Eye (tissue), 1 donor: ENCODE results near the gene ERC1.
"Not testable (repeated sequence)": the region's sequence is repeated elsewhere in the genome, so short reads cannot be mapped to it uniquely, and the experiment has no call there.

Experiments used
- DNase-seq: peaks from one replicate; pipeline ENCODE4 v3.0.0-alpha.2; 2015

ERC1 gene

DNA sequence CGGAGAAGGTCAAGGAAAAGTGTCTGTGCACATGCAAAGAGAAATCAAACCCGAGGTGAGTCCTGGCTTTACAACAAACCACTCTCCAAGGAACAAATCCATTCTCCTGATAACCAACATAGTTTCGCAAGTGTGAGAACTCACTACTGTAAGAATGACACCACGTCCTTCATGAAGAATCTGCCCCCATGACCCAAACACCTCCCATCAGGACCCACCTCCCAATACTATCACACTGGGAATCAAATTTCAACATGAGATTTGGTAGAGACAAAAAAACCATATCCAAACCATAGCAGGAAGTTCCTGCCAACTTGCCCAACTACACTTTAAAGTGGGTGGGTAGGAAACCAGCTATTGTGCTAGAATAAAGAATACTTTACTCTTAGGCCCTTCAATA, 2.4 kb upstream of the ERC1 start:
- no peak for DNase-seq

DNA sequence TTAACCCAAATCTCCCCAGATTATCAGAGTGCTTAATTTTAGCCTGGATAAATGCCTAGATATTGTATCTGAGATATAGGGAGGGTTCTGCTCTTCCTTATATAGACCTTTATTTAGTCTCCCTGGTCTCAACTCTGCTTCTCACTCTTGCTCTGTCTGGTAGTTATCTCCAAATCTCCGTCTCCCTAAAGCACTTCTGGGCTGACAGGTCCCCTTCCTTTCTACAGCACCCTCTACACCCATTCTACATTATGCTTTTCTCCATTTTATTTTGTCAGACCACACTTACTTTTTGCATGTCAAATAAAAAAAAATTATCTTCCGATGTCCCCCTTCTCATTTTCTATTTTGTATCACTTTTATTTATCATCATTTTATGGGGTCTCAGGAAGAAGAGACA, 2.0 kb upstream of the ERC1 start:
- DNase-seq: no peak

DNA sequence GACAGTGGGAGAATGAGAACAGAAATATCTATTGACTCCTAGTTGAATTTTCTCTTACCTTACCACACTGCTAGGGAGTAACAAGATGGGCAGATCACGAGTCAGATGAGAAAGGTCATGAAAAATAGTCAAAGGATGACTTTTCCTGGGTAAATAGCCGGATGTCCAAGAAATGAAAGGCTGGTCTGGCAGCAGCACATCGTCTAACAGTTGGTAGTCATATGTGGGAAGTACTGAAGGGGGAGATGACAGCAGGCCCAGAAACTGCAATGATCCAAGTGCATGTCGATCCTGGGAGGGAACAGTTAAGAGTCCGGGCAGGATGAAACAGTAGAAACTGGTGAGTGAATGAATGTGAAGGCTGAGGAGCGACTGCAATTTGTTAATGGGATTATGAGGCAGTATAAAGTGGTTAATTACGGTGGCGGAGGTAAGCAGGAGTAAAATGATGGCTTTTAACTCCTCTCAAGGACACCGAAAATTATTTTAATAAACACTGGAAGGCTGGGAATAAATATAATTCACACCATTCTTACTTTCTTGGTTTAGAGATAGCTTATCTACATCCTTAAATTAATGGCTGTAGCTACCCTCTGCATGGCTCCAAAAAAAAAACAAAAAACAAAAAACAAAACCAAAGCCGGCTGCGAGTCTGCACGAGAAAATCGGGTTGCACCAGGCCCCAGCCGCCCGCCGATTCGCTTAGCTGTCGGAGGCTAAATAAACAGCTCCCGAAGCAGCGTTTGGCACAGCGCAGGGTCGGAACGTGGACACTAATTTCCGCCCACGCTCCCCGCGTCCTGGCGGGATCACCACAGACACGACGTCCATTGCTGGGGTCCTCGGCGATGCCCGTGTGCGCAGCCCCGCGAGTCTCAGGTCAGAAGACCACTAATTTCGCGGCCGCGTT, 1.0 kb upstream of the ERC1 start:
- DNase-seq: peak; percentile 82

DNA sequence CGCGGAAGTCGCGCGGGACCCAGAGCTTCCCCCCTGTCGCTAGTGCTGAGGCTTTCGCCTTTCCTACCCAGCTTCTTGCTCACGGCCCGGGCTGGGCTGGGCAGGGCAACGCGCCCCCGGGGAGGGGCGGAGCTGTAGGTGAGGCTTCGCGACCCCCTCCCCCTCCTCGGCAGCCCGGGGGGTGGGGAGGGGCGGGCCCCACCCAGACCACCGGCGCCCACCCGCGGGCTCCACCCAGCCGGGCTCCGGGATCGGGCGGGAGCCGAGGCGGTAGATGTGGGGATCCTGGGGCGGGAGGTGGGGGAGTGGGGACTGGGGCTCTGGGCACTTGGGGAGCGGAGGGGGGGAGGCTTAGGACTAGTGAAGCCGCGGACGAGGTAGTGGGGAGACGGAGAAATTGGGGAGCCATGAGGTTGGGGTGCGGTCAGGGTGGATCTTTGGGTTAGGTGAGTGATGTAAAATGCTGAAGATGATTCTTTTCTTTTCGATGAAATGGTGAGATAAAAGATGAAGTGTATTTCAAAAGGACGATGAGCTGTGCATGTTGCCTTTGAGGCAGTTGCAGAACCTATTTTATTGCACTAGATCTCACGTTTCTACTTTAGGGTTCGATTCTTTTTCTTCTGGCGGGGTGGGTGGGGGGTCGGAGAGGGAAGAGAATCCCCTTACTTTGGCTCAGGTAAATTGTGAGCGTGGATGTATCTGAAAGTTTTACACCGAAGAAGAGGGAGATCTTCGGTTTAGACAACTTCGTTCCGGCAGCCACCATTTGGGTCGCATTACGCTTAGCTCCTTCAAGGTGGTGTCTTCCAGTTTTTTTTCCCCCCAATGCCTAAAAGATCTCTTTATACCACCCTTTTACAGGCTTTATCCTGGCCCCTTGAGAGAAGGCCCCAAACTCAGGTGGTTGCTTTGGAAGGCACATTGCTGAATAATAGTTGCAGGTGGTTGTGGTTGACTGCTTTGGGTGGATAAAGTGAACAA, 619 bp downstream of the ERC1 start:
- no peak for DNase-seq

DNA sequence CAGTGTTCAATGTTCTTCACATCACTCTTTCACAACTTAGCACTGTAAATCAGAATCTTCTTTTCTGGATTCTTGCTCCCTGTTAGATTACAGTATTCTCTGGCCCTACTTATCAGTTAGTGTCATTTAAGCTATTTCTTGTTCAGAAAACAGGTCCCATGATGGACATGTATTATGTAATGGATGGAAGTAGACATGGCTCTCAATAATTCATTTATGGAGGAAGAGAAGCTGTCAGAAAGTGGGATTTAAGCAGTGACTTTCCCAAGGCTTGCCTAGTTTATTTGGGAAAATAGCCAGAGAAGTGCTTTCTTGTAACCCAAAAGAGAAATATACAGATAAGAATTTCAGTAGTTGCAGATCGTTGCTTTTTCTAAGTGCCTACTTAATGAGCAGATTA, 1.6 kb downstream of the ERC1 start:
- peak; percentile 26 for DNase-seq

DNA sequence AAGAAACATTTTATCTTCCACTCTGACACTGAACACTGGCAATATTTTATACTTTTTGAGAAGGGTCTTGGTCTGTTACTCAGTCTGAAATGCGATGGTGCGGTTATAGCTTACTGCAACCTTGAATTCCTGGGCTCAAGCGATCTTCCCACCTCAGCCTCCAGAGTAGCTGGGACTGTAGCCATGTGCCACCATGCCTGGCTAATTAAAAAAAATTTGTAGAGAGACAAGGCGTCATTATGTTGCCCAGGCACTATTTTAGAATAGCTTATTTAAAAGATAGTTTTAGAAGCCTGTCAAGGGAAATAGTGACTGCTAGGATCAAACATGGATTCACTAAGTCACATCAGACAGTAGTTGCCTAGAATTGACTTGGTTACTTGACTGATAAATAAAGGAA, 5.9 kb downstream of the ERC1 start:
- no peak for DNase-seq

DNA sequence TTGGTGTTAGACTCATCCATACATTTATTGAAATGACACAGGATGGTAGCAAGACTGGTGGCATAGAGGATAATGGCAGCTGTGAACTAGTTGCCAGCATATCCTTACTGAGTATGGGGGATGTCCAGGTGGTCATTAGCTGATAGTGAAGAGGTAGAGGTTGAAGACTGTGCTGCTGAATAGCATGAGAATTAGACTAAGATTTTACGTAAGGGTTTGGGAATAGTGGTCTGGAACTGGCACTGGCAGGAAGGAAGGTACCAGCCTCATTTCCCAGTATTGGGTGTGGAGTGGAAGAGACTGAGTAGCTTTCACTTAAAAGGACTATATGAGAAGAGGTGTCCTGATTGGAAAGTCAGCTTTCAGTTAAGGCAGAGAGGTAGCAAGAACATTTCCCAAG, 6.5 kb downstream of the ERC1 start:
- DNase-seq: no peak

DNA sequence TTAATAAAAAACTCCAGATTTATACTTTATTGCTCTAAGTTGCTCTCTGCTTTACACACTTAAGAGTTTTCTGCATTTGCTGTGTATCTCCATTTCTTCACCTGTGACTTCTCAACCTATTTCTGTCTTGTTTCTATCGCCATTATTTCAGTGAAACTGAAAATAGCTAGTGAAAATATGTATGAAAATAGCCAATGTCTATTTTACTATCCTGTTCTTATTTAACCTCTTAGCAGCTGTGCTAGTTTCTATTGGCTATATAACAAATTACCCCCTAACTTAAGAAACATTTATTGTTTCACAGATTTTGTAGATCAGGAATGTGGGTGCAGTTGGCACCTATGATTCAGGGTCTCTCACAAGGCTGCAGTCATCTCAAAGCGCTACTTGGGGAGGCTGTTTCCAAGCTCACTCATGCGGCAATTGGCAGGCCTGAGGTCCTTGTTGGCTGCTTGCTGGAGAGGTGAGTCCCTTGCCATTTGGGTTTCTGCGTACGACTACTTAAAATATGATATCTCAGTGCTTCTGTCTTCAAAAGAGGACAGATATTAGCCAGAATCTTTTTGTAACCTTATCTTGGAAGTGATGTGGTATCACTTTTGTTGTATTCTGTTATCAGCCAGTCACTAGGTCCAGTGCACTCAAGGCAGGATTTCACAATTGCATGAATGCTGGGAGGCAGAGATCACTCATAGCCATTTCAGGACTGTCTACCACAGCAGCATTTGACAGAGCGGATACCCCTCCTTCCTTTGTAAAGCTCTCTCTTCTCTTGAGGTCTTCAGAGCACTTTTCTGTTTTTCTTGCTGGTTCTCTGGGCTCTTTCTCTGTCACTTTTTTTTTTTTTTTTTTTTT, 7.2 kb downstream of the ERC1 start:
- DNase-seq: no peak

DNA sequence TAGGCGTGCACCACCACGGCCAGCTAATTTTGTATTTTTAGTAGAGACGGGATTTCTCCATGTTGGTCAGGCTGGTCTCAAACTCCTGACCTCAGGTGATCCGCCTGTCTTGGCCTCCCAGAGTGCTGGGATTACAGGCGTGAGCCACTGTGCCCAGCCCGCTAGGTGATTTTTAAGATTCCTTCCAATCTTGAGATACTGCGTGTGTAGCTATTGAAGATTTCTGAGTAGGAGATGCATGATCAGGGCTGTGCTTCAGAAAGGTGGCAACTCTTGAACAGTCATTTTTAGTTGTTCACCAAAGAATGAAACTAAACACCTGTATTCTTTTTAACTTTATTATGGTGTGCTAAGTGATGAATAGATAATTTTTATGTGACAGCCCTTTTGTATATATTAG, 8.7 kb downstream of the ERC1 start:
- DNase-seq: not testable (repeated sequence)

DNA sequence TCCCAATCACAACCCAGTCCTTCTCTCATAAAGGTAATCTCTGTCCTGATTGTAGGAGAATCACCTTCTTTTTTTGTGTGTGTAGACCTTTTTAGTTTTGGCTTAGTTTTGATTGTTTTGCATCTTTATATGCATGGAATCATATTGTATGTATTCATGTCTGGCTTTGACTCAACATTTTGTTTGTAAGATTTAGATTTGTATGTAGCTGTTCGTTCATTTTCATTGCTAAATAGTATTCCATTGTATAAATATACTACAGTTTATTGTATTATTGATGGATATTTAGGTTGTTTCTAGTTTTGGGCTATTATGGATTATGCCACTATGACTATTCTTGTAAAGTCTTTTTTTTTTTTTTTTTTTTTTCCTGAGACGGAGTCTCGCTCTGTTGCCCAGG, 10.5 kb downstream of the ERC1 start:
- no peak for DNase-seq

DNA sequence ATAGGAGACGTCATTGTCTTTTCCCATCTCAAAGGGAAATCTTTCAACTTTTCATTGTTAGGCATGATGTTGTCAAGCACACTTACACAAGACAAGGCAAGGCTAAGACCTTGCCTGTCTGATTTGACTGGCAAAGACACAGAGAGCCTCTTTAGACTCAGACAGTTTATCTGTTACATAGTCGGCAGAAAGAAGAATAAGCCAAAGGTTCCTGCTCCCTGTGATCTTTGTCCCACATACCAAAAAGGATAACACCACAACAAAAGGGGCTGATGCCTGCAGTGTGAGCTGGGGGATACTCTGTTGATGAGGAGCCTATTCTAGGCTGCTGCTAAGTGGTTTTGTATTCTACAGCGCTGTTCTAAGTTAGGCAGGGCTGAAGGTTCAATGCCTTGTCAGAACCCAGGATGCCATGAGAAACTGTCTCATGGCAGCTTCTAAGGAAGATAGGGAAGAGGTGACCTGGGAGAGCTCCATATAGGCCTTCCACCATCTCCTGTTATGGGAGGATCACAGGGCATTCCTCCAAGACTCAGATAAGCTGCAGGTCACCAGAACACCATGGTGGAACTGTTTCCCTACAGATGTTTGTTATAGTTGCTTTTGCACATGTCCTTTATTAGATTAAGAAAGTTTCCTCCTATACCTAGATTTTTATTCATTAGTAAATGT, 12.7 kb downstream of the ERC1 start:
- DNase-seq: peak; percentile 61

DNA sequence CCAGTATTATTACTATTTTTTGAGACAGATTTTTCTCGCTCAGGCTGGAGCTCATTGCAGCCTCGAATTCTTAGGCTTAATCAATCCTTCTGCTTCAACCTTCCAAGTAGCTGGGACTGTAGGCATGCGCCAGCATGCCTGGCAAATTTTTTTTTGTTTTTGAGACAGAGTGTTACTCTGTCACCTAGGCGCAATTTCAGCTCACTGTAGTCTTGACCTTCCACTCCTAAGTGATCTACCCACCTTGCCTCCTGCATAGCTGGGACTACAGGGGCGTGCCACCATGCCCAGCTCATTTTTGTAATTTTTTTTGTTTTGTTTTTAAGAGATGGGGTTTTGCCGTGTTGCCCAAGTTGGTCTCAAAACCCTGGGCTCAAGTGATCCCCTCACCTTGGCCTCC, 15.2 kb downstream of the ERC1 start:
- DNase-seq: no peak

DNA sequence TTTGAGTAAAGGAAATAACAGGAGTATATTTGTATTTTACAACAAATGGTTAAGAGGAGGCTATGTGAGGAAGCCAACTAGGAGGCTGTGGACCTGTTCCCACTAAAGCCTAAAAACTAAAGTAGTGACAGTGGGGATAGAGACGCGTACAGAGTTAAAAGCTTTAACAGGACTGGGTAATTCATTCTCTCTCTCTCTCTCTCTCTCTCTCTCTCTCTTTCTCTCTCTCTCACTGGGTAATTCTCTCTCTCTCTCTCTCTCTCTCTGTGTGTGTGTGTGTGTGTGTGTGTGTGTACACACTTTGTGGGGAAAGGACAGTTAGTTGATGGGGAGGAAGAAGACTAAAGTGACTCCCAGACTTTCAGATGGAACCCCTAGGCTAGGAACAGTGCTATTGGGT, 16.3 kb downstream of the ERC1 start:
- DNase-seq: no peak

DNA sequence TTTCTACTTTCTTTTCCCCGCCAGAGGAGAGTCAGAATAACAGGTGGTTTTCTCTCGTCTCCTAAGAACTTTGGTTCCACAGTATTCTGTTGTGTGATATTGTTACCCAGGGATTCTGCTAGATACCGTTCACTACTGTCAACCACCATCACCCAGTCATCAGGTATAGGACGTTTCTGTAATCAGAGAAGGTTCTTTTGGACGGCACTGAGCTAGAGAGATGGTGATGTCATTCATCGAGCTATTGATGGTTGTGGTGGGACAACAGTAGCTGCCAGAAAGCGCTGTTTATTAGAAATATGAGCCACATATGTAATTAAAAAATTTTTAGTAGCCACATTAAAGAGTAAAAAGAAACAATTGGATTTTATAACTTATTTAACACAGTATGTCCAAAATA, 17.0 kb downstream of the ERC1 start:
- no peak for DNase-seq

DNA sequence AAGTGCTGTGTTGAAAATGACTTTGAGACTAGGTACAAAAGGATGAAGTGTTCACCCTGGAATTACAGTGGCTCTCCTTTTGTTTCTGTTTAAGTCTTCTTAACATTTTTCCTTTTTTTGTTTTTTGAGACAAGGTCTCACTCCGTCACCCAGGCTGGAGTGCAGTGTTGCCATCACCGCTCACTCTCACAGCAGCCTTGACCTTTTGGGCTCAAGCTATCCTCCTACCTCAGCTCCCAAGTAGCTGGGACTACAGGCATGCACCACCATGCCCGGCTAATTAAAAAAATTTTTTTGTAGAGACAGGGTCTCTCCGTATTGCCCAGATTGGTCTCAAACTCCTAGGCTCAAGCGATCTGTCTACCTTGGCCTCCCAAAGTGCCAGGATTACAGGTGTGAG, 20.1 kb downstream of the ERC1 start:
- DNase-seq: no peak

DNA sequence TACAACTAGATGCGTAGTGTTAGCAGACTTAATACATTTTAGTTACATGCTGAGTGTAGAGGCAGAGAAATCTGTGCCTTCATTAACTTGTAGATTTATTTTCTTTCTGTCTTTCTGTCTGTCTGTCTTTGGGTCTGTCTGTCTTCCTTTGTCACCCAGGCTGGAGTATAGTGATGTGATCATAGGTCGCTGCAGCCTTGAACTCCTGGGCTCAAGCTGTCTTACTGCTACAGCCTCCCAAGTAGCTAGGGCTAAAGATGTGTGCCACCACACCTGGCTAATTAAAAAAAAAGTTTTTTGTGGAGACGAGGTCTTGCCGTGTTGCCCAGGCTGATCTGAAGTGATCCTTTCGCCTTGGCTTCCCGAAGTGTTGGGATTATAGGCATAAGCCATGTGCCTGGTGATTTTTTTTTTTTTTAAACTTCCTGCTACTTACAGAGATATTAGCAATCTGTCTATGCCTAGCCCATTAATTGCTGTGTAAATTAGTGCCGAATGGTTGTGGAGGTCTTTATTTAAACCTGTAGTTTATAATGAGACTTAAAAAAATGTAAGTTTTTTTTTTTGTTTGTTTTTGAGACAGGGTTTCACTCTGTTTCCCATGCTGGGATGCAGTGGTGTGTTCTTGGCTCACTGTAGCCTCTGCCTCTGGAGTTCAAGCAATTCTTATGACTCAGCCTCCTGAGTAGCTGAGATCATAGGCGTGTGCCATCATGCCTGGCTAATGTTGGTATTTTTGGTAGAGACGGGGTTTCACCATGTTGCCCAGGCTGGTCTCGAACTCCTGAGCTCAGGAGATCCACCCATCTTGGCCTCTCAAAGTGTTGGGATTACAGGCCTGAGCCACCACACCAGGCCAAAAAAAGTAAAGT, 22.8 kb downstream of the ERC1 start:
- DNase-seq: no peak

DNA sequence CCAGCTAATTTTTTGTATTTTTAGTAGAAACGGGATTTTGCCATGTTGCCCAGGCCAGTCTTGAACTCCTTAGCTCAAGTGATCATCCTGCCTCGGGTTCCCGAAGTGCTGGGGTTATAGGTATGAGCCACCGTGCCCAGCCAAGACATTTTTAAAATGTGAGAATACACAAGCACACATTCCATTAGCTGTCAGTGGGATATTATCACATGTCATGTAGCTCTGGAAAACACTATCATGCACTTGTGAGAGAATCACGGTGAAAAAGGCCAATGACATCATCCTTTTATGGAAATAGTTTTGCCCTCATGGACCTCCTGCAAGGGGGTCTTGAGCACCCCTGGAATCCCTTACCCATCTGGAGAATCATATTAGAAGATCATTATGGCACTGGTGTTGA, 28.3 kb downstream of the ERC1 start:
- no peak for DNase-seq

DNA sequence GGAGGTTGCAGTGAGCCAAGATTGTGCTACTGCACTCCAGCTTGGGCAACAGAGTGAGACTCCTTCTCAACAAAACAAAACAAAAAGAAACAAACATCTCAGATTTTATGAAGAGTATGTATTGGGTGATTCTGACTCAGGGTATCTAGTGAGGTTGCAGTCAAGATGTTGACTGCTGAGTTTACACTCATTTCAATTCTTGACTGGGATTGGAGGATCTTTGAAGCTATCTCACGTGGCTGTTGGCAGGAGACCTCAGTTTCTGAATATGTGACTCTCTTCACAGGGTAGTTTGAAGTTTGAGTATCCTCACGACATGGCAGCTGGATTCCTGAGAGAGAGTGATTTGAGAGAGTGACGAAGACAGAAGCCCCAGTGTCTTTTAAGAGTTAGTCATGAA, 29.4 kb downstream of the ERC1 start:
- no peak for DNase-seq

DNA sequence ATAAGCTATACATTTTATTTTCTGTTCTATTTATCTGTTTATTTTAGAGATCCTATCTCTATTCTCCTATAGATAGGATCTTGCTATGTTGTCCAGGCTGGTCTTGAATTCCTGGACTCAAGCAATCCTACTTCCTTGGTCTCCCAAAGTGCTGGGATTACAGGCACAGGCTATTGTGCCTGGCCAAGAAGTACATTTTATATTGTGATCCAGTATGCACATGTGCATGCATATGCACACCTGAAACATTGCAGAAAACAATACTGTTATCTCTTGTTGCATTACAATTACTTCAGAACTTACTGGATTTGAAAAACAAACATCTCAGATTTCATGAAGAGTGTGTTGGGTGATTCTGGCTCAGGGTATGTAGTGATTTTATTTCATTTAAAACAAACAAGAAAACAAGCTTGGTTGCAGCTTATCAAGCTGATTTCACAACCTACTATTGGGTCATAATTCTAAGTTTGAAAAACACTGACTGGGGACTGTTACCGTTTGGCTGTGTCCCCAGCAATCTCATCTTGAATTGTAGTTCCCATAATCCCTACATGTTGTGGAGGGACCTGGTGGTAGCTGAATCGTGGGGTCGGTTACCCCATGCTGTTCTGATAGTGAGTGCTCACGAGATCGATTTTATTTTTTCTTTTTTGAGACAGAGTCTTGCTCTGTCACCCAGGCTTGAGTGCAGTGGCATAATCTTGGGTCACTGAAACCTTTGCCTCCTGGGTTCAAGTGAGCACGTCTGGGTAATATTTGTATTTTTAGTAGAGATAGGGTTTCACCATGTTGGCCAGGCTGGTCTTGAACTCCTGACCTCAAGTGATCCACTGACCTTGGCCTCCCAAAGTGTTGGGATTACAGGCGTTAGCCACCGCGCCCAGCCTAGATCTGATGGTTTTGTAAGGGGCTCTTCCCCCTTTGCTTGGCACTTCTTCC, 31.3 kb downstream of the ERC1 start:
- DNase-seq: no peak

DNA sequence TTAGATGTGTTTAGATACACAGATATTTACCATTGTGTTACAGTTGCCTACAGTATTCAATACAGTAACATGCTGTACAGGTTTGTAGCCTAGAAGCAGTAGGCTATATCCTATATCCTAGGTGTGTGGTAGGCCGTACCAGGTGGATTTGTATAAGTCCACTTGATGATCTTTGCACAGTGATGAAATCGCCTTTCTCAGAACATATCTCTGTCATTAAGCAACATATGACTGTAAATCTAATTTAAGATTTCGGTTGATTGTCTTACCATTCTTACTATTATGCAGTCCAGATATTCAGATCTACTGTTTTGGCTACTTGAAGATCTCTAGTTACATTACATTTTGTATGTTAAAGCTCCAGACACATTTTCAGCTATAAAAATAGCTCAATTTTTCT, 39.8 kb downstream of the ERC1 start:
- no peak for DNase-seq
